Measurements from ENCODE around the gene AP3B2. TPM values are rescaled to one million over a fixed set of nuclear protein-coding genes. Genes with fewer than 3 reads are reported as not detected.
A peak's percentile ranks its signal among the peaks of the same experiment; 100 is the strongest.

Gene AP3B2
- polyA plus RNA-seq, 4 donors: 1.6 to 3.4 (median 2.0) TPM

- DNase-seq (ENCODE audit: low read depth in 4 of 4, low spot score in 3 of 4): no peak
Measured at GRCh38 chr15:82699726-82700125, 9.9 kb downstream of the AP3B2 start.

GRCh38 chr15:82698711-82699345 is 10.8 kb downstream of the AP3B2 start:
- DNase-seq (ENCODE audit: low read depth in 4 of 4, low spot score in 3 of 4): no peak

- DNase-seq (ENCODE audit: low read depth in 4 of 4, low spot score in 3 of 4): no peak
Measured at GRCh38 chr15:82697735-82698407, 11.8 kb downstream of the AP3B2 start.

GRCh38 chr15:82692171-82692570 is 17.5 kb downstream of the AP3B2 start:
- DNase-seq (ENCODE audit: low read depth in 4 of 4, low spot score in 3 of 4): no peak

GRCh38 chr15:82689147-82689546 is 20.5 kb downstream of the AP3B2 start:
- no peak for DNase-seq (ENCODE audit: low read depth in 4 of 4, low spot score in 3 of 4)

GRCh38 chr15:82688691-82689090 is 21.0 kb downstream of the AP3B2 start:
- DNase-seq (ENCODE audit: low read depth in 4 of 4, low spot score in 3 of 4): no peak

GRCh38 chr15:82681371-82681770 is 28.3 kb downstream of the AP3B2 start:
- no peak for DNase-seq (ENCODE audit: low read depth in 4 of 4, low spot score in 3 of 4)

- DNase-seq (ENCODE audit: low read depth in 4 of 4, low spot score in 3 of 4): peak; percentile 41 to 62 (median 56)
Measured at GRCh38 chr15:82680200-82681102, 29.2 kb downstream of the AP3B2 start.

GRCh38 chr15:82679626-82680199 is 30.0 kb downstream of the AP3B2 start:
- no peak for DNase-seq (ENCODE audit: low read depth in 4 of 4, low spot score in 3 of 4)

GRCh38 chr15:82677720-82678323 is 31.9 kb downstream of the AP3B2 start:
- DNase-seq (ENCODE audit: low read depth in 4 of 4, low spot score in 3 of 4): no peak

- no peak for DNase-seq (ENCODE audit: low read depth in 4 of 4, low spot score in 3 of 4)
Measured at GRCh38 chr15:82674873-82675272, 34.8 kb downstream of the AP3B2 start.

GRCh38 chr15:82670699-82671098 is 39.0 kb downstream of the AP3B2 start:
- DNase-seq (ENCODE audit: low read depth in 4 of 4, low spot score in 3 of 4): no peak

- no peak for DNase-seq (ENCODE audit: low read depth in 4 of 4, low spot score in 3 of 4)
Measured at GRCh38 chr15:82666606-82667005, 43.1 kb downstream of the AP3B2 start.

GRCh38 chr15:82664021-82664420 is 45.7 kb downstream of the AP3B2 start:
- DNase-seq (ENCODE audit: low read depth in 4 of 4, low spot score in 3 of 4): no peak

- DNase-seq (ENCODE audit: low read depth in 4 of 4, low spot score in 3 of 4): peak in 2 of 4 donors; percentile 46 to 60
Measured at GRCh38 chr15:82663186-82663600, 46.5 kb downstream of the AP3B2 start.

GRCh38 chr15:82662641-82663040 is 47.0 kb downstream of the AP3B2 start:
- DNase-seq (ENCODE audit: low read depth in 4 of 4, low spot score in 3 of 4): no peak

GRCh38 chr15:82660378-82660777 is 49.3 kb downstream of the AP3B2 start:
- DNase-seq (ENCODE audit: low read depth in 4 of 4, low spot score in 3 of 4): no peak

GRCh38 chr15:82656641-82657266 is 52.9 kb downstream of the AP3B2 start:
- DNase-seq (ENCODE audit: low read depth in 4 of 4, low spot score in 3 of 4): no peak

- DNase-seq (ENCODE audit: low read depth in 4 of 4, low spot score in 3 of 4): no peak
Measured at GRCh38 chr15:82655606-82656005, 54.1 kb downstream of the AP3B2 start.

GRCh38 chr15:82653483-82654168 is 56.0 kb downstream of the AP3B2 start:
- no peak for DNase-seq (ENCODE audit: low read depth in 4 of 4, low spot score in 3 of 4)

Measured in left renal pelvis (tissue), 4 donors.